Testis (tissue), 2 donors: ENCODE measurements around the gene CDK8.

Source experiments
- CTCF ChIP-seq, 3 experiments: fragments of 450-650 bp in 2 of 3; fragments of 200-600 bp in 1 of 3; sonication (generic) in 1 of 3; IDR thresholded peaks; one replicate each; pipeline ENCODE4 v1.5.1; 2016 to 2019; ENCODE audit warnings: antibody characterized with exemption in 3 of 3, mild to moderate bottlenecking in 2 of 3, moderate library complexity in 1 of 3
- POLR2A ChIP-seq: fragments of 450-650 bp; IDR thresholded peaks from one replicate; pipeline ENCODE4 v1.6.1; 2017; ENCODE audit warnings: antibody characterized with exemption, mild to moderate bottlenecking, moderate library complexity

- TF ChIP-seq CTCF (IDR thresholded peaks at IDR 0.05): no peak
- no peak for TF ChIP-seq POLR2A
Measured at GRCh38 chr13:26412936-26413716, 159.2 kb downstream of the CDK8 start.
